HG03039 (cell line): ENCODE data around the gene NAA10.

Source experiments
- ATAC-seq: cut with Tn5 transposase; IDR thresholded peaks from one replicate; pipeline ENCODE4 v1.9.1; 2021; ENCODE audit warnings: mild to moderate bottlenecking, moderate library complexity; ENCODE audit not compliant: unreplicated experiment

Gene NAA10

GRCh38 chrX:153950127-153950526, 15.3 kb upstream of the NAA10 start:
- ATAC-seq = no peak

- no peak for ATAC-seq
These were observed 14.3 kb upstream of the NAA10 start for GRCh38 chrX:153948847-153949805.

- ATAC-seq = no peak
These were observed 13.2 kb upstream of the NAA10 start for GRCh38 chrX:153948002-153948466.

- peak; percentile 59 for ATAC-seq
These were observed 12.4 kb upstream of the NAA10 start for GRCh38 chrX:153947009-153947769.

GRCh38 chrX:153945956-153946943, 11.4 kb upstream of the NAA10 start:
- ATAC-seq = no peak

- no peak for ATAC-seq
These were observed 9.9 kb upstream of the NAA10 start for GRCh38 chrX:153944800-153945150.

GRCh38 chrX:153944140-153944799, 9.4 kb upstream of the NAA10 start, which contains the start of gene RENBP:
Gene RENBP (minus strand): TSS chrX:153944643. CDS start chrX:153944610, 33 bp downstream.
- no peak for ATAC-seq

- ATAC-seq = no peak
These were observed 6.8 kb upstream of the NAA10 start for GRCh38 chrX:153941336-153942252.

GRCh38 chrX:153939573-153939972, 4.7 kb upstream of the NAA10 start:
- no peak for ATAC-seq

- ATAC-seq = no peak
These were observed 3.5 kb upstream of the NAA10 start for GRCh38 chrX:153938226-153938786.

GRCh38 chrX:153937056-153937455, 2.2 kb upstream of the NAA10 start:
- no peak for ATAC-seq

GRCh38 chrX:153935326-153935851, 552 bp upstream of the NAA10 start:
- no peak for ATAC-seq

GRCh38 chrX:153934148-153934761, 582 bp downstream of the NAA10 start:
- no peak for ATAC-seq

- ATAC-seq = no peak
These were observed 1.1 kb downstream of the NAA10 start for GRCh38 chrX:153933748-153934147.

- ATAC-seq = no peak
These were observed 2.5 kb downstream of the NAA10 start for GRCh38 chrX:153932220-153932915.

GRCh38 chrX:153931748-153932147, 3.1 kb downstream of the NAA10 start:
- ATAC-seq = no peak

GRCh38 chrX:153931151-153931550, 3.7 kb downstream of the NAA10 start:
- ATAC-seq = no peak
